Endodermal cell (in vitro differentiated cells): ENCODE results near the gene CTDP1. TPM values are rescaled to one million over a fixed set of nuclear protein-coding genes. Genes with fewer than 3 reads are reported as not detected.

Experiments used
- DNase-seq: peaks from one replicate; pipeline ENCODE4 v3.0.0-alpha.2; 2017
- H3K27ac ChIP-seq: 2 replicates; pipeline ENCODE4 v1.5.1; 2013; ENCODE audit warnings: mild to moderate bottlenecking, low read depth, low read length, moderate library complexity
- H3K27me3 ChIP-seq: 2 replicates; pipeline ENCODE4 v1.6.1; 2013; ENCODE audit warnings: mild to moderate bottlenecking, low read length, moderate library complexity; ENCODE audit not compliant: insufficient read depth, control insufficient read depth, poor library complexity, severe bottlenecking
- H3K36me3 ChIP-seq: 2 replicates; pipeline ENCODE4 v1.7.0; 2013; ENCODE audit warnings: mild to moderate bottlenecking, low read length, moderate library complexity; ENCODE audit not compliant: control insufficient read depth, insufficient read depth
- H3K4me1 ChIP-seq: one replicate; pipeline ENCODE4 v1.7.0; 2013; ENCODE audit warnings: low read length; ENCODE audit not compliant: control insufficient read depth, insufficient read depth
- H3K4me3 ChIP-seq: 2 replicates; pipeline ENCODE4 v1.5.1; 2013; ENCODE audit warnings: mild to moderate bottlenecking, low read length, moderate library complexity
- H3K9ac ChIP-seq: 2 replicates; pipeline ENCODE4 v1.6.1; 2013; ENCODE audit warnings: mild to moderate bottlenecking, low read length, moderate library complexity; ENCODE audit not compliant: poor library complexity, severe bottlenecking; ENCODE audit errors: extremely low read depth
- H3K9me3 ChIP-seq: 2 replicates; pipeline ENCODE4 v1.6.1; 2013; ENCODE audit warnings: mild to moderate bottlenecking, low read length, moderate library complexity; ENCODE audit not compliant: control insufficient read depth
- H3K27ac Mint-ChIP-seq: 2 replicates; pipeline ENCODE4 v1.8.0; 2020; ENCODE audit warnings: mixed read lengths
- H3K27me3 Mint-ChIP-seq: 2 replicates; pipeline ENCODE4 v1.8.0; 2021; ENCODE audit warnings: mild to moderate bottlenecking, mixed read lengths; ENCODE audit not compliant: insufficient read depth
- H3K36me3 Mint-ChIP-seq: 2 replicates; pipeline ENCODE4 v1.8.0; 2020; ENCODE audit warnings: low read depth, mixed read lengths
- H3K4me1 Mint-ChIP-seq: 2 replicates; pipeline ENCODE4 v1.8.0; 2020; ENCODE audit warnings: mixed read lengths
- H3K4me3 Mint-ChIP-seq: 2 replicates; pipeline ENCODE4 v1.8.0; 2020; ENCODE audit warnings: mild to moderate bottlenecking, moderate library complexity, mixed read lengths
- H3K9me3 Mint-ChIP-seq: 2 replicates; pipeline ENCODE4 v1.8.0; 2020; ENCODE audit warnings: mild to moderate bottlenecking, mixed read lengths
- CTCF ChIP-seq: fragments of 200-600 bp; sonication (generic); conservative IDR thresholded peaks from 2 replicates; pipeline ENCODE4 v1.5.0; 2021; ENCODE audit warnings: antibody characterized with exemption, mild to moderate bottlenecking
- WGBS, 2 experiments: methylation state at CpG; one replicate each; pipeline versions ENCODE4 v1.1.5 to v1.1.7; 2013; ENCODE audit warnings: missing lambda C conversion rate in 2 of 2, mixed read lengths in 1 of 2; ENCODE audit not compliant: insufficient coverage in 1 of 2, insufficient read length in 1 of 2; 5-methylcytosine and 5-hydroxymethylcytosine counted together
- total RNA-seq, 2 donors: library from RNA; stranded (reverse); fragmentation: NEBNext Ultra II Directional in 1 of 2; extraction: Animal tissue kit (Norgen Biotek cat#: 25700) in 1 of 2; gene quantifications; 2 replicates in 1 of 2; 3 replicates in 1 of 2; pipeline ENCODE4 v1.2.1, GENCODE V29; 2021

Gene CTDP1
- total RNA-seq, 2 donors from 2014 or later: 29.8 to 35.6 TPM

DNA sequence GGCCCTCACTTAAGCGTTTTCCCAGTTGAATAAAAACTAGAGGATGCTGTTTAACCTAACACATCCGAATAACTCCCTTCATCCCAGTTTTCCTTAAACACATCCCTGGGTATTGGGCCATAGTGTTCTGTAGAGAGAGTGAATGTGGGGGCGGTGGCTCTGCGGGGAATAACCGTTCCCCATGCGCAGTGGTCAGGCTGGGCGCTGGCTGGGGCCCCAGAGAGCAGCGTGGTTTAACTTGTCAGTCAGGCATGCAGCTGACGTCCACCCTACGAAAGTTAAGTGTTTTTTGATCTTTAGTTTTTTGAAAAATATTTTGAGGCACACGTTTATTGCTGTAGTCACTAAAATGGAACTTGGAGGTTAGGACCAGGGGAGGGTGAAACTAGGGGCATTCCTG, 33.7 kb downstream of the CTDP1 start:
- H3K27ac ChIP-seq: no peak overlapping the region
- no peak overlapping the region for H3K4me3 Mint-ChIP-seq
- peak overlapping the region; percentile 21 for H3K27ac Mint-ChIP-seq
- H3K4me3 ChIP-seq: no peak overlapping the region
- DNase-seq: no peak
- TF ChIP-seq CTCF: no peak
- H3K9me3 Mint-ChIP-seq: no peaks in the 10 kb centered on the region
- no peak overlapping the region for H3K9ac ChIP-seq
- no peaks in the 10 kb centered on the region for H3K27me3 Mint-ChIP-seq
- H3K9me3 ChIP-seq: no peaks in the 10 kb centered on the region
- no peaks in the 10 kb centered on the region for H3K4me1 ChIP-seq
- 98% methylated on average over 10 of the region's 11 CpGs for WGBS, 2 experiments
- H3K4me1 Mint-ChIP-seq: no peaks in the 10 kb centered on the region
- peaks cover 50% of the 10 kb centered on the region for H3K36me3 ChIP-seq
- H3K36me3 Mint-ChIP-seq: peaks cover 54% of the 10 kb centered on the region
- H3K27me3 ChIP-seq: no peaks in the 10 kb centered on the region

GRCh38 chr18:79714531-79715240, 35.1 kb downstream of the CTDP1 start:
- no peak overlapping the region for H3K4me3 ChIP-seq
- H3K9me3 ChIP-seq: no peaks in the 10 kb centered on the region
- no peak for TF ChIP-seq CTCF
- H3K4me1 Mint-ChIP-seq: no peaks in the 10 kb centered on the region
- H3K36me3 Mint-ChIP-seq: peaks cover 61% of the 10 kb centered on the region
- peaks cover 52% of the 10 kb centered on the region for H3K36me3 ChIP-seq
- H3K4me3 Mint-ChIP-seq: no peak overlapping the region
- no peak overlapping the region for H3K27ac Mint-ChIP-seq
- no peaks in the 10 kb centered on the region for H3K27me3 Mint-ChIP-seq
- no peak overlapping the region for H3K9ac ChIP-seq
- H3K9me3 Mint-ChIP-seq: peaks cover 1% of the 10 kb centered on the region
- no peaks in the 10 kb centered on the region for H3K27me3 ChIP-seq
- 93 to 96% methylated on average over 29 to 47 of the region's 47 CpGs for WGBS, 2 experiments
- no peak for DNase-seq
- H3K27ac ChIP-seq: no peak overlapping the region
- no peaks in the 10 kb centered on the region for H3K4me1 ChIP-seq

- 96 to 97% methylated on average over 15 to 26 of the region's 26 CpGs for WGBS, 2 experiments
- Mint-ChIP-seq H3K4me1 (no peaks in the 10 kb centered on the region), H3K4me3 (no peak overlapping the region), H3K27me3 (no peaks in the 10 kb centered on the region), H3K36me3 (peaks cover 61% of the 10 kb centered on the region), H3K27ac (peak overlapping the region; percentile 13), H3K9me3 (peaks cover 1% of the 10 kb centered on the region)
- Histone ChIP-seq H3K9me3 (no peaks in the 10 kb centered on the region), H3K9ac (no peak overlapping the region), H3K27ac (no peak overlapping the region), H3K36me3 (peaks cover 52% of the 10 kb centered on the region), H3K4me3 (no peak overlapping the region), H3K27me3 (no peaks in the 10 kb centered on the region), H3K4me1 (no peaks in the 10 kb centered on the region)
- TF ChIP-seq CTCF: no peak
- DNase-seq: no peak
These were observed 35.7 kb downstream of the CTDP1 start for GRCh38 chr18:79715280-79715679.
